ENCODE data around the gene NSD2.

GRCh38 chr4:1898681-1899080 lies 27.5 kb downstream of the NSD2 start:
- TF ChIP-seq CTCF (tag by site-specific recombination; IDR thresholded peaks at IDR 0.05) (no peak), ZIC2 (tag by site-specific recombination; IDR thresholded peaks at IDR 0.05) (no peak), KLF16 (tag by site-specific recombination; IDR thresholded peaks at IDR 0.05) (no peak)
